GM23338 (cell line): ENCODE measurements around the gene KRTAP2-2.

Experiments used
- CREB1 ChIP-seq: fragments of 250-450 bp; sonication (Bioruptor Pico); IDR thresholded peaks from 2 replicates; pipeline ENCODE4 v1.5.0; 2020; ENCODE audit warnings: low read depth, mild to moderate bottlenecking, moderate library complexity
- CTCF ChIP-seq, 2 experiments: fragments of 200-600 bp in 1 of 2; sonication (generic) in 1 of 2; conservative IDR thresholded peaks; 2 replicates each; pipeline versions ENCODE4 v1.5.1 to v1.6.1; 2016 to 2017; ENCODE audit warnings: antibody characterized with exemption in 2 of 2, low read depth in 2 of 2, mild to moderate bottlenecking in 2 of 2, moderate library complexity in 1 of 2
- EZH2 ChIP-seq: fragments of 200-600 bp; sonication (generic); IDR thresholded peaks from one replicate; pipeline ENCODE4 v1.8.0; 2017; ENCODE audit warnings: antibody characterized with exemption, mild to moderate bottlenecking, low read depth; ENCODE audit not compliant: unreplicated experiment
- EZH2phosphoT487 ChIP-seq: fragments of 200-600 bp; sonication (generic); IDR thresholded peaks from one replicate; pipeline ENCODE4 v1.8.1; 2018; ENCODE audit warnings: antibody characterized with exemption; ENCODE audit not compliant: unreplicated experiment
- JUNB ChIP-seq: IDR thresholded peaks from one replicate; pipeline ENCODE4 v1.6.1; 2016; ENCODE audit warnings: antibody characterized with exemption; ENCODE audit not compliant: unreplicated experiment
- POLR2AphosphoS5 ChIP-seq: IDR thresholded peaks from 2 replicates; pipeline ENCODE4 v1.6.1; 2016; ENCODE audit warnings: antibody characterized with exemption, low read depth
- REST ChIP-seq: IDR thresholded peaks from one replicate; pipeline ENCODE4 v1.6.1; 2018; ENCODE audit warnings: antibody characterized with exemption; ENCODE audit not compliant: unreplicated experiment

- no peak for TF ChIP-seq CTCF (conservative IDR thresholded peaks at IDR 0.05; ENCODE audit: low read depth in 2 of 2)
- TF ChIP-seq REST, result no peak
- no peak for TF ChIP-seq POLR2AphosphoS5
- TF ChIP-seq EZH2, result no peak
- TF ChIP-seq CREB1, result no peak
- TF ChIP-seq EZH2phosphoT487, result no peak
- TF ChIP-seq JUNB, result no peak
Measured at GRCh38 chr17:41048441-41048840, 6.6 kb downstream of the KRTAP2-2 start.
